NCI-H2227 treated with DMSO at 0.1 percent for 48 hours (cell line): ENCODE data around the gene R3HDM4.
A peak's percentile ranks its signal among the peaks of the same experiment; 100 is the strongest.
"Not testable (repeated sequence)": the region's sequence is repeated elsewhere in the genome, so short reads cannot be mapped to it uniquely, and the experiment has no call there.

ENCODE experiments used
- DNase-seq: peaks from one replicate; lab custom pipeline; 2025; lab: John Stamatoyannopoulos, UW

The R3HDM4 gene

GRCh38 chr19:913080-913748 is at the start of gene R3HDM4:
Gene R3HDM4 (minus strand): TSS chr19:913219. CDS start chr19:913157, 62 bp downstream.
- peak; percentile 17 for DNase-seq

GRCh38 chr19:961866-962620 is 49.0 kb upstream of the R3HDM4 start:
- no peak for DNase-seq

- no peak for DNase-seq
Measured at GRCh38 chr19:960601-960938, 47.6 kb upstream of the R3HDM4 start.

- no peak for DNase-seq
Measured at GRCh38 chr19:960020-960419, 47.0 kb upstream of the R3HDM4 start.

GRCh38 chr19:958967-959855 is 46.2 kb upstream of the R3HDM4 start:
- no peak for DNase-seq

GRCh38 chr19:957578-957977 is 44.6 kb upstream of the R3HDM4 start:
- DNase-seq = not testable (repeated sequence)

GRCh38 chr19:956766-957440 is 43.9 kb upstream of the R3HDM4 start:
- DNase-seq = no peak

GRCh38 chr19:955803-956765 is 43.1 kb upstream of the R3HDM4 start:
- DNase-seq = no peak

GRCh38 chr19:954672-955494 is 41.9 kb upstream of the R3HDM4 start:
- DNase-seq = no peak

GRCh38 chr19:954272-954671 is 41.3 kb upstream of the R3HDM4 start:
- no peak for DNase-seq

GRCh38 chr19:953445-954271 is 40.6 kb upstream of the R3HDM4 start:
- DNase-seq = no peak

GRCh38 chr19:952680-953444 is 39.8 kb upstream of the R3HDM4 start:
- DNase-seq = no peak

- no peak for DNase-seq
Measured at GRCh38 chr19:952049-952679, 39.1 kb upstream of the R3HDM4 start.

GRCh38 chr19:950352-951066 is 37.5 kb upstream of the R3HDM4 start:
- no peak for DNase-seq

- no peak for DNase-seq
Measured at GRCh38 chr19:948842-949496, 36.0 kb upstream of the R3HDM4 start.

GRCh38 chr19:947707-948539 is 34.9 kb upstream of the R3HDM4 start:
- no peak for DNase-seq
